Panc1 (cell line): ENCODE measurements around the gene ZFHX3.

Experiments used
- POLR2AphosphoS5 ChIP-seq: IDR thresholded peaks from 2 replicates; pipeline ENCODE4 v1.6.1; 2012; ENCODE audit warnings: mild to moderate bottlenecking, low read depth, low read length, moderate library complexity
- SIN3A ChIP-seq: IDR thresholded peaks from 2 replicates; pipeline ENCODE4 v1.6.1; 2012; ENCODE audit warnings: low read depth, mild to moderate bottlenecking, low read length, moderate library complexity, borderline replicate concordance; ENCODE audit not compliant: insufficient read depth
- TCF7L2 ChIP-seq: IDR thresholded peaks from 2 replicates; pipeline ENCODE4 v1.6.1; 2011; ENCODE audit warnings: mild to moderate bottlenecking, low read depth, low read length, inconsistent platforms
- TF ChIP-seq, protein P1 (sequence below): fragments of 450-650 bp; IDR thresholded peaks from 2 replicates; pipeline ENCODE4 v1.5.1; 2017; ENCODE audit warnings: mild to moderate bottlenecking
- TF ChIP-seq, protein P2 (sequence below), 2 experiments: IDR thresholded peaks; 2 replicates each; pipeline ENCODE4 v1.6.1; 2011 to 2012; ENCODE audit warnings: low read depth in 2 of 2, control low read depth in 1 of 2, low read length in 1 of 2, mild to moderate bottlenecking in 1 of 2, moderate library complexity in 1 of 2; ENCODE audit not compliant: insufficient read depth in 1 of 2

DNA sequence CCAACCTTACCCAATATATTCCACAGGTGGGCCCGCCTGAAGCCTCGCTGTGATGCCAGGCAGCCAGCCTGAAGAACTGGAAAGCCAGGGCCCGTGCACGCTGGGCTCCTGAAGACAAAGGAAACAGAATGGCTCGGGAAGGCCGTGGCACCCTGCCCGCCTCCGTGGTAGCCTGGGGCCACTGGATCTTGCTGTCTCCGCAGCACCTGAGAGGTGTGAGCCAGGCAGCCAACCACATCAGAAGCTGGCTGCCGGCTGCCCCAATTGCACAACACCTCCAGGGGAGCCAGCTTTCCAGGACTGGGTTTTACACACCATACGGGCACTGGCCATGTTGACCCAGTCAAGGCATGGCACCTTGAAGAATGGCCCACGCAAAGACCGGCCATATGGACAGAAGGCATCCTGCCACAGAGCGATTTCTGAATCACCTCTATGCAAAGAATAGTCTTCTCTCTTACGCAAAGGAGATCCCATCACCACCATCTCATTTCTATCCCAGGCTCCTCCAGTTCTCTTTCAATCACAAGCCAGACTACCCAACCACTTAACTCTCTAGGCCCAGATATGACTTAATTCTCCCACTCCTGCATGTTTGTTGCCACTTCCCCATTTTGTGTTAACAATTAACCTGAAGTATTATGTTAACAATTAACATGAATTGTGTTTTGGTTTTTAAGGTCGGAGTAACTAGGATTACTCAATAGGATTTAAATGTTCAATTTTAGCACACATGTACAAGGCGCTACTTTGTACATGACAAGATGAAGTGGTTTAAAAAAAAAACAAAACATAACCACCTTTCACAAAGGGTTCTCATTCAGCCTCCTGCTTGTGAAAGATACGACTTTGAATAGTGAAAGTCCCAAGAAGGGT lies 32.1 kb downstream of the ZFHX3 start:
- TF ChIP-seq POLR2AphosphoS5 (no peak), SIN3A (no peak), TCF7L2 (no peak)
- TF ChIP-seq, protein P1, sequence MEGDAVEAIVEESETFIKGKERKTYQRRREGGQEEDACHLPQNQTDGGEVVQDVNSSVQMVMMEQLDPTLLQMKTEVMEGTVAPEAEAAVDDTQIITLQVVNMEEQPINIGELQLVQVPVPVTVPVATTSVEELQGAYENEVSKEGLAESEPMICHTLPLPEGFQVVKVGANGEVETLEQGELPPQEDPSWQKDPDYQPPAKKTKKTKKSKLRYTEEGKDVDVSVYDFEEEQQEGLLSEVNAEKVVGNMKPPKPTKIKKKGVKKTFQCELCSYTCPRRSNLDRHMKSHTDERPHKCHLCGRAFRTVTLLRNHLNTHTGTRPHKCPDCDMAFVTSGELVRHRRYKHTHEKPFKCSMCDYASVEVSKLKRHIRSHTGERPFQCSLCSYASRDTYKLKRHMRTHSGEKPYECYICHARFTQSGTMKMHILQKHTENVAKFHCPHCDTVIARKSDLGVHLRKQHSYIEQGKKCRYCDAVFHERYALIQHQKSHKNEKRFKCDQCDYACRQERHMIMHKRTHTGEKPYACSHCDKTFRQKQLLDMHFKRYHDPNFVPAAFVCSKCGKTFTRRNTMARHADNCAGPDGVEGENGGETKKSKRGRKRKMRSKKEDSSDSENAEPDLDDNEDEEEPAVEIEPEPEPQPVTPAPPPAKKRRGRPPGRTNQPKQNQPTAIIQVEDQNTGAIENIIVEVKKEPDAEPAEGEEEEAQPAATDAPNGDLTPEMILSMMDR: no peak
- TF ChIP-seq, protein P2, sequence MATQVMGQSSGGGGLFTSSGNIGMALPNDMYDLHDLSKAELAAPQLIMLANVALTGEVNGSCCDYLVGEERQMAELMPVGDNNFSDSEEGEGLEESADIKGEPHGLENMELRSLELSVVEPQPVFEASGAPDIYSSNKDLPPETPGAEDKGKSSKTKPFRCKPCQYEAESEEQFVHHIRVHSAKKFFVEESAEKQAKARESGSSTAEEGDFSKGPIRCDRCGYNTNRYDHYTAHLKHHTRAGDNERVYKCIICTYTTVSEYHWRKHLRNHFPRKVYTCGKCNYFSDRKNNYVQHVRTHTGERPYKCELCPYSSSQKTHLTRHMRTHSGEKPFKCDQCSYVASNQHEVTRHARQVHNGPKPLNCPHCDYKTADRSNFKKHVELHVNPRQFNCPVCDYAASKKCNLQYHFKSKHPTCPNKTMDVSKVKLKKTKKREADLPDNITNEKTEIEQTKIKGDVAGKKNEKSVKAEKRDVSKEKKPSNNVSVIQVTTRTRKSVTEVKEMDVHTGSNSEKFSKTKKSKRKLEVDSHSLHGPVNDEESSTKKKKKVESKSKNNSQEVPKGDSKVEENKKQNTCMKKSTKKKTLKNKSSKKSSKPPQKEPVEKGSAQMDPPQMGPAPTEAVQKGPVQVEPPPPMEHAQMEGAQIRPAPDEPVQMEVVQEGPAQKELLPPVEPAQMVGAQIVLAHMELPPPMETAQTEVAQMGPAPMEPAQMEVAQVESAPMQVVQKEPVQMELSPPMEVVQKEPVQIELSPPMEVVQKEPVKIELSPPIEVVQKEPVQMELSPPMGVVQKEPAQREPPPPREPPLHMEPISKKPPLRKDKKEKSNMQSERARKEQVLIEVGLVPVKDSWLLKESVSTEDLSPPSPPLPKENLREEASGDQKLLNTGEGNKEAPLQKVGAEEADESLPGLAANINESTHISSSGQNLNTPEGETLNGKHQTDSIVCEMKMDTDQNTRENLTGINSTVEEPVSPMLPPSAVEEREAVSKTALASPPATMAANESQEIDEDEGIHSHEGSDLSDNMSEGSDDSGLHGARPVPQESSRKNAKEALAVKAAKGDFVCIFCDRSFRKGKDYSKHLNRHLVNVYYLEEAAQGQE (IDR thresholded peaks at IDR 0.05; ENCODE audit: insufficient read depth in 1 of 2, low read depth in 2 of 2, low read length in 1 of 2): no peak
